Ishikawa (cell line): ENCODE measurements around the gene STRN3.

ENCODE experiments used
- CEBPB ChIP-seq: IDR thresholded peaks from 2 replicates; pipeline ENCODE4 v1.6.1; 2012
- CREB1 ChIP-seq: IDR thresholded peaks from 2 replicates; pipeline ENCODE4 v1.6.1; 2012; ENCODE audit warnings: low read depth
- EGR1 ChIP-seq: IDR thresholded peaks from 2 replicates; pipeline ENCODE4 v1.6.1; 2012
- EP300 ChIP-seq: IDR thresholded peaks from 2 replicates; pipeline ENCODE4 v1.6.1; 2012; ENCODE audit warnings: borderline replicate concordance
- FOXM1 ChIP-seq: IDR thresholded peaks from 2 replicates; pipeline ENCODE4 v1.6.1; 2012; ENCODE audit warnings: low read depth, borderline replicate concordance
- MAX ChIP-seq: IDR thresholded peaks from 2 replicates; pipeline ENCODE4 v1.6.1; 2012
- TAF1 ChIP-seq: IDR thresholded peaks from 2 replicates; pipeline ENCODE4 v1.6.1; 2012; ENCODE audit warnings: low read depth, mild to moderate bottlenecking
- TEAD4 ChIP-seq: IDR thresholded peaks from 2 replicates; pipeline ENCODE4 v1.6.1; 2012
- USF1 ChIP-seq: IDR thresholded peaks from 2 replicates; pipeline ENCODE4 v1.6.1; 2012
- YY1 ChIP-seq: IDR thresholded peaks from 2 replicates; pipeline ENCODE4 v1.6.1; 2012; ENCODE audit warnings: low read depth
- ZBTB7A ChIP-seq: IDR thresholded peaks from 2 replicates; pipeline ENCODE4 v1.6.1; 2012; ENCODE audit warnings: low read depth

GRCh38 chr14:30938617-30939016 lies 87.6 kb downstream of the STRN3 start:
- TF ChIP-seq CREB1 (no peak), YY1 (no peak), EGR1 (no peak), FOXM1 (no peak), USF1 (no peak), EP300 (no peak), TAF1 (no peak), CEBPB (peak; percentile 41), TEAD4 (no peak), MAX (no peak), ZBTB7A (no peak)
